ENCODE data around the gene ENPP6.

- TF ChIP-seq, protein P1, sequence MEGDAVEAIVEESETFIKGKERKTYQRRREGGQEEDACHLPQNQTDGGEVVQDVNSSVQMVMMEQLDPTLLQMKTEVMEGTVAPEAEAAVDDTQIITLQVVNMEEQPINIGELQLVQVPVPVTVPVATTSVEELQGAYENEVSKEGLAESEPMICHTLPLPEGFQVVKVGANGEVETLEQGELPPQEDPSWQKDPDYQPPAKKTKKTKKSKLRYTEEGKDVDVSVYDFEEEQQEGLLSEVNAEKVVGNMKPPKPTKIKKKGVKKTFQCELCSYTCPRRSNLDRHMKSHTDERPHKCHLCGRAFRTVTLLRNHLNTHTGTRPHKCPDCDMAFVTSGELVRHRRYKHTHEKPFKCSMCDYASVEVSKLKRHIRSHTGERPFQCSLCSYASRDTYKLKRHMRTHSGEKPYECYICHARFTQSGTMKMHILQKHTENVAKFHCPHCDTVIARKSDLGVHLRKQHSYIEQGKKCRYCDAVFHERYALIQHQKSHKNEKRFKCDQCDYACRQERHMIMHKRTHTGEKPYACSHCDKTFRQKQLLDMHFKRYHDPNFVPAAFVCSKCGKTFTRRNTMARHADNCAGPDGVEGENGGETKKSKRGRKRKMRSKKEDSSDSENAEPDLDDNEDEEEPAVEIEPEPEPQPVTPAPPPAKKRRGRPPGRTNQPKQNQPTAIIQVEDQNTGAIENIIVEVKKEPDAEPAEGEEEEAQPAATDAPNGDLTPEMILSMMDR (tag by site-specific recombination; IDR thresholded peaks at IDR 0.05), result no peak
- TF ChIP-seq ZNF302 (tag by site-specific recombination; IDR thresholded peaks at IDR 0.05; ENCODE audit: low read depth) (no peak), ZNF501 (tag by site-specific recombination; IDR thresholded peaks at IDR 0.05) (no peak), HOXA7 (CRISPR knock-in tag; IDR thresholded peaks at IDR 0.05; ENCODE audit: borderline replicate concordance) (no peak), ZBTB7A (tag by site-specific recombination; IDR thresholded peaks at IDR 0.05; ENCODE audit: low read depth) (no peak), ZNF416 (tag by site-specific recombination; IDR thresholded peaks at IDR 0.05) (no peak)
- TF ChIP-seq, protein P2, sequence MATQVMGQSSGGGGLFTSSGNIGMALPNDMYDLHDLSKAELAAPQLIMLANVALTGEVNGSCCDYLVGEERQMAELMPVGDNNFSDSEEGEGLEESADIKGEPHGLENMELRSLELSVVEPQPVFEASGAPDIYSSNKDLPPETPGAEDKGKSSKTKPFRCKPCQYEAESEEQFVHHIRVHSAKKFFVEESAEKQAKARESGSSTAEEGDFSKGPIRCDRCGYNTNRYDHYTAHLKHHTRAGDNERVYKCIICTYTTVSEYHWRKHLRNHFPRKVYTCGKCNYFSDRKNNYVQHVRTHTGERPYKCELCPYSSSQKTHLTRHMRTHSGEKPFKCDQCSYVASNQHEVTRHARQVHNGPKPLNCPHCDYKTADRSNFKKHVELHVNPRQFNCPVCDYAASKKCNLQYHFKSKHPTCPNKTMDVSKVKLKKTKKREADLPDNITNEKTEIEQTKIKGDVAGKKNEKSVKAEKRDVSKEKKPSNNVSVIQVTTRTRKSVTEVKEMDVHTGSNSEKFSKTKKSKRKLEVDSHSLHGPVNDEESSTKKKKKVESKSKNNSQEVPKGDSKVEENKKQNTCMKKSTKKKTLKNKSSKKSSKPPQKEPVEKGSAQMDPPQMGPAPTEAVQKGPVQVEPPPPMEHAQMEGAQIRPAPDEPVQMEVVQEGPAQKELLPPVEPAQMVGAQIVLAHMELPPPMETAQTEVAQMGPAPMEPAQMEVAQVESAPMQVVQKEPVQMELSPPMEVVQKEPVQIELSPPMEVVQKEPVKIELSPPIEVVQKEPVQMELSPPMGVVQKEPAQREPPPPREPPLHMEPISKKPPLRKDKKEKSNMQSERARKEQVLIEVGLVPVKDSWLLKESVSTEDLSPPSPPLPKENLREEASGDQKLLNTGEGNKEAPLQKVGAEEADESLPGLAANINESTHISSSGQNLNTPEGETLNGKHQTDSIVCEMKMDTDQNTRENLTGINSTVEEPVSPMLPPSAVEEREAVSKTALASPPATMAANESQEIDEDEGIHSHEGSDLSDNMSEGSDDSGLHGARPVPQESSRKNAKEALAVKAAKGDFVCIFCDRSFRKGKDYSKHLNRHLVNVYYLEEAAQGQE (tag by site-specific recombination; IDR thresholded peaks at IDR 0.05), result no peak
- TF ChIP-seq, protein P3, sequence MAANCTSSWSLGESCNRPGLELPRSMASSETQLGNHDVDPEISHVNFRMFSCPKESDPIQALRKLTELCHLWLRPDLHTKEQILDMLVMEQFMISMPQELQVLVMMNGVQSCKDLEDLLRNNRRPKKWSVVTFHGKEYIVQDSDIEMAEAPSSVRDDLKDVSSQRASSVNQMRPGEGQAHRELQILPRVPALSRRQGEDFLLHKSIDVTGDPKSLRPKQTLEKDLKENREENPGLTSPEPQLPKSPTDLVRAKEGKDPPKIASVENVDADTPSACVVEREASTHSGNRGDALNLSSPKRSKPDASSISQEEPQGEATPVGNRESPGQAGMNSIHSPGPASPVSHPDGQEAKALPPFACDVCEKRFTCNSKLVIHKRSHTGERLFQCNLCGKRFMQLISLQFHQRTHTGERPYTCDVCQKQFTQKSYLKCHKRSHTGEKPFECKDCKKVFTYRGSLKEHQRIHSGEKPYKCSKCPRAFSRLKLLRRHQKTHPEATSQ (tag by site-specific recombination; IDR thresholded peaks at IDR 0.05), result no peak
- TF ChIP-seq, protein P4, sequence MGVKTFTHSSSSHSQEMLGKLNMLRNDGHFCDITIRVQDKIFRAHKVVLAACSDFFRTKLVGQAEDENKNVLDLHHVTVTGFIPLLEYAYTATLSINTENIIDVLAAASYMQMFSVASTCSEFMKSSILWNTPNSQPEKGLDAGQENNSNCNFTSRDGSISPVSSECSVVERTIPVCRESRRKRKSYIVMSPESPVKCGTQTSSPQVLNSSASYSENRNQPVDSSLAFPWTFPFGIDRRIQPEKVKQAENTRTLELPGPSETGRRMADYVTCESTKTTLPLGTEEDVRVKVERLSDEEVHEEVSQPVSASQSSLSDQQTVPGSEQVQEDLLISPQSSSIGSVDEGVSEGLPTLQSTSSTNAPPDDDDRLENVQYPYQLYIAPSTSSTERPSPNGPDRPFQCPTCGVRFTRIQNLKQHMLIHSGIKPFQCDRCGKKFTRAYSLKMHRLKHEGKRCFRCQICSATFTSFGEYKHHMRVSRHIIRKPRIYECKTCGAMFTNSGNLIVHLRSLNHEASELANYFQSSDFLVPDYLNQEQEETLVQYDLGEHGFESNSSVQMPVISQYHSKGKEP (tag by site-specific recombination; IDR thresholded peaks at IDR 0.05), result no peak
- TF ChIP-seq, protein P5, sequence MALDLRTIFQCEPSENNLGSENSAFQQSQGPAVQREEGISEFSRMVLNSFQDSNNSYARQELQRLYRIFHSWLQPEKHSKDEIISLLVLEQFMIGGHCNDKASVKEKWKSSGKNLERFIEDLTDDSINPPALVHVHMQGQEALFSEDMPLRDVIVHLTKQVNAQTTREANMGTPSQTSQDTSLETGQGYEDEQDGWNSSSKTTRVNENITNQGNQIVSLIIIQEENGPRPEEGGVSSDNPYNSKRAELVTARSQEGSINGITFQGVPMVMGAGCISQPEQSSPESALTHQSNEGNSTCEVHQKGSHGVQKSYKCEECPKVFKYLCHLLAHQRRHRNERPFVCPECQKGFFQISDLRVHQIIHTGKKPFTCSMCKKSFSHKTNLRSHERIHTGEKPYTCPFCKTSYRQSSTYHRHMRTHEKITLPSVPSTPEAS (tag by site-specific recombination; IDR thresholded peaks at IDR 0.05), result no peak
These were observed 171.5 kb downstream of the ENPP6 start for GRCh38 chr4:184046148-184046547.

Measured in HEK293 (cell line).